Measurements from ENCODE around the gene E4F1. TPM values are rescaled to one million over a fixed set of nuclear protein-coding genes. Genes with fewer than 3 reads are reported as not detected.
"Not testable (repeated sequence)": the region's sequence is repeated elsewhere in the genome, so short reads cannot be mapped to it uniquely, and the experiment has no call there.

E4F1 gene
- total RNA-seq, 1 donor from 2014 or later: 21.0 TPM

DNA sequence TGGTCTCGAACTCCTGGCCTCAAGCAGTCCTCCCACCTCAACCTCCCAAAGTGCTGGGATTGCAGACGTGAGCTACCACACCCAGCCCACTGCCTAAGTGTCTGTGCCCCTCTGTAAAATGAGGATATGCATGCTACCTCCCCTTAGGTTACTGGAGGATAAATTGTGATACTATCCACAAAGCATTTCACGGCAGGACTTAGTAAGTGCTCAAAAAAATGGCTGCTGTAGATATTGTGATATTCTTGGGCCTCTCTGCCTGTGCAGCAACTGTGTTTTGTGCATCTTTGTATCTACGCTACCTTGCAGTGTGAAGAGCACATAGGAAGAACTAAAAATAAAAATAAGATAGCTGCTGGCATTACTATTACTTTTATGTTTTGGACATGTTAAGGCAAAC lies 25.1 kb upstream of the E4F1 start:
- TF ChIP-seq, protein P1, sequence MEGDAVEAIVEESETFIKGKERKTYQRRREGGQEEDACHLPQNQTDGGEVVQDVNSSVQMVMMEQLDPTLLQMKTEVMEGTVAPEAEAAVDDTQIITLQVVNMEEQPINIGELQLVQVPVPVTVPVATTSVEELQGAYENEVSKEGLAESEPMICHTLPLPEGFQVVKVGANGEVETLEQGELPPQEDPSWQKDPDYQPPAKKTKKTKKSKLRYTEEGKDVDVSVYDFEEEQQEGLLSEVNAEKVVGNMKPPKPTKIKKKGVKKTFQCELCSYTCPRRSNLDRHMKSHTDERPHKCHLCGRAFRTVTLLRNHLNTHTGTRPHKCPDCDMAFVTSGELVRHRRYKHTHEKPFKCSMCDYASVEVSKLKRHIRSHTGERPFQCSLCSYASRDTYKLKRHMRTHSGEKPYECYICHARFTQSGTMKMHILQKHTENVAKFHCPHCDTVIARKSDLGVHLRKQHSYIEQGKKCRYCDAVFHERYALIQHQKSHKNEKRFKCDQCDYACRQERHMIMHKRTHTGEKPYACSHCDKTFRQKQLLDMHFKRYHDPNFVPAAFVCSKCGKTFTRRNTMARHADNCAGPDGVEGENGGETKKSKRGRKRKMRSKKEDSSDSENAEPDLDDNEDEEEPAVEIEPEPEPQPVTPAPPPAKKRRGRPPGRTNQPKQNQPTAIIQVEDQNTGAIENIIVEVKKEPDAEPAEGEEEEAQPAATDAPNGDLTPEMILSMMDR (IDR thresholded peaks at IDR 0.05): no peak
- intact Hi-C loops (cut with DNase I): no loop called here
- DNase-seq (no peak), ATAC-seq (no peak)
- peaks cover 40% of the 10 kb centered on the region for H3K27me3 ChIP-seq (ENCODE audit: low read depth)
- no peaks in the 10 kb centered on the region for H3K36me3 ChIP-seq
- no peaks in the 10 kb centered on the region for H3K9me3 ChIP-seq
- H3K27ac ChIP-seq: no peak overlapping the region
- no peak overlapping the region for H3K4me3 ChIP-seq
- peaks cover 13% of the 10 kb centered on the region for H3K4me1 ChIP-seq

DNA sequence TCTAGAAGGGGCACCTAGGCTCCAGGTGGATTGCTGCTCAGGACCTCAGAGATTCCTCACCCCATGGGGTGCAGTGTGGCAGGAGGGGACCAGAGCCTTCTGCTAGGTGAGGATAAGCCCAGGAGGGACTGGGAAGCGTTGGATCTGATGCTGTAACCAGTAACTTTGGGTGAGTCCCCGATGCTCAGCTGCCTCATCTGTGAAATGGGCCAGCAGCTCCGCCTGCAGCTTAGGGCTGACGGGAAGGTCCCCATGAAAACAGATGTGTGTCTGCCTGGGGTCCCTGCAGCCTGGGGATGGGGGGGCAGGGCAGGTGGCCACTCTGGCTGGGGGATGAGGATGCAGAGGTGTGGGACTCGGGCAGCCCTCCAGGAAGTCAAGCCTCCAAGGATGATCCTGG lies 24.3 kb upstream of the E4F1 start:
- no peaks in the 10 kb centered on the region for H3K36me3 ChIP-seq
- H3K4me3 ChIP-seq: no peak overlapping the region
- H3K27me3 ChIP-seq (ENCODE audit: low read depth): peaks cover 39% of the 10 kb centered on the region
- TF ChIP-seq, protein P1 (IDR thresholded peaks at IDR 0.05): no peak
- DNase-seq (no peak), ATAC-seq (no peak)
- no peak overlapping the region for H3K27ac ChIP-seq
- no peaks in the 10 kb centered on the region for H3K9me3 ChIP-seq
- intact Hi-C loops (cut with DNase I): no loop called here
- H3K4me1 ChIP-seq: peaks cover 13% of the 10 kb centered on the region

DNA sequence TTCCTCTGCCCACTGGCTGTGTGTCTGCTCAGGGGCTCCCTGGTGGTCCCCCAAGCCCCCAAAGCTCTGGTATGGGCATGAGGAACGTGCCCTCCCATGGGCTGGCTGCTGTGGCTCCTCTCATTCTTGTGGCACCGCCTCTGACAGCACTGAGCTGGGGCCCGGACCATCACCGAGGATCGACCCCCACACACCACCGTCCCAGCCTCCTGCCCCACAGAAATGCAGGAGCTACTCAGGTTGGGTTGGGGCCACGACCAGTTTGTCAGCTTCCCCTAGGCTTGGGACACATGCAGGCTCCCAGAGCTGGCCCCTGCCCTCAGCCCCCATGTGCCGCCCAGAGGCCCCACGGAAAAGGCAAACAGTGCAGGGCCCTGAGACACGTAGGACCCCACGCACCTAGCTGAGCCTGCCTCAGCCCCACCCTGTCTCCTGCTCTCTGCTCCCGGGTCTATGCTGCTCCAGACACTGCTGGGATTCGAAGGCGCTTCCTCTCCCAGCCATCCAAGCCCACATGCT lies 23.7 kb upstream of the E4F1 start:
- Histone ChIP-seq H3K9me3 (no peaks in the 10 kb centered on the region), H3K27ac (no peak overlapping the region), H3K27me3 (ENCODE audit: low read depth) (peaks cover 33% of the 10 kb centered on the region), H3K4me3 (no peak overlapping the region), H3K4me1 (peaks cover 17% of the 10 kb centered on the region), H3K36me3 (no peaks in the 10 kb centered on the region)
- intact Hi-C loops (cut with DNase I): no loop called here
- TF ChIP-seq, protein P1 (IDR thresholded peaks at IDR 0.05): no peak
- DNase-seq (no peak), ATAC-seq (no peak)

DNA sequence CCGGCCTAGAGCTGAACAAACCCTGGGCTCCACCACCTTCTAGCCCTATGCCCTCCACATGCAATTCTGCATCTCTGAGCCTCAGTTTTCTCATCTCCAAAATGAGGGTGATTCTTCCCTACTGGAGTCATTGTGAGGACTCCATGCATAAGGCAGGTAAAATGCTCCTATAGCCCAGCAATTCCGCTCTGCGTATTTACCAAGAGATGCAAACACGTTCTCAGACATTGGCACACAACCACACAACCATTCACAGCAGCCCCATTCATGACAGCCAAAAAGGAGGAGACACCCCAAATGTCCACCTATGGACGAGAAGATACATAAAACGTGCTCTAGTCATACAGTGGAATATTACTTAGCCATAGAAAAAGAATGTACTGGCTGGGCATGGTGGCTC lies 23.1 kb upstream of the E4F1 start:
- DNase-seq: no peak
- Histone ChIP-seq H3K36me3 (no peaks in the 10 kb centered on the region), H3K27ac (no peak overlapping the region), H3K9me3 (no peaks in the 10 kb centered on the region), H3K27me3 (ENCODE audit: low read depth) (peaks cover 26% of the 10 kb centered on the region), H3K4me3 (no peak overlapping the region), H3K4me1 (peaks cover 17% of the 10 kb centered on the region)
- TF ChIP-seq, protein P1 (IDR thresholded peaks at IDR 0.05): no peak
- no peak for ATAC-seq
- intact Hi-C loops (cut with DNase I): no loop called here

DNA sequence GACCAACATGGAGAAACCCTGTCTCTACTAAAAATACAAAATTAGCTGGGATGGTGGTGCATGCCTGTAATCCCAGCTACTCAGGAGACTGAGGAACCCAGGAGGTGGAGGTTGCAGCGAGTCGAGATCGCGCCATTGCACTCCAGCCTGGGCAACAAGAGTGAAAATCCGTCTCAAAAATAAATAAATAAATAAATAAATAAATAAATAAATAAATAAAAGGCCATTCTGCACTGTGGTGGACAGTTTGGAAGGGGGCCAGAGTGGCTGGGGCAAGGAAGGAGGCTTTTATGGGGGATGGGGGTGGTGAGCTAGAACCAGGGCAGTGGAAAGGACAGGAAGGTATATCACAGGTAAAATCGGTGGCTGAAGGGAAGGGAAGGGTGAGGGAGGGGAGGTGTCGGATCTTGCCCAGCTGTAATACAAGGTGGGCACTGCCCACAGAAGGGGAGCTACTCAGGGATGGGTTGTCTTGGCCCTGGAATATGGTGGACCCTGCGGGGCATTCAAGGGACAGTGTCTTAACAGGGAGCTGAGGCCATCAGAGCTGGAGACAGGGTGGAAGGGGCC lies 20.2 kb upstream of the E4F1 start:
- H3K27ac ChIP-seq; ATAC-seq; intact Hi-C loops (cut with DNase I): not testable (repeated sequence)

DNA sequence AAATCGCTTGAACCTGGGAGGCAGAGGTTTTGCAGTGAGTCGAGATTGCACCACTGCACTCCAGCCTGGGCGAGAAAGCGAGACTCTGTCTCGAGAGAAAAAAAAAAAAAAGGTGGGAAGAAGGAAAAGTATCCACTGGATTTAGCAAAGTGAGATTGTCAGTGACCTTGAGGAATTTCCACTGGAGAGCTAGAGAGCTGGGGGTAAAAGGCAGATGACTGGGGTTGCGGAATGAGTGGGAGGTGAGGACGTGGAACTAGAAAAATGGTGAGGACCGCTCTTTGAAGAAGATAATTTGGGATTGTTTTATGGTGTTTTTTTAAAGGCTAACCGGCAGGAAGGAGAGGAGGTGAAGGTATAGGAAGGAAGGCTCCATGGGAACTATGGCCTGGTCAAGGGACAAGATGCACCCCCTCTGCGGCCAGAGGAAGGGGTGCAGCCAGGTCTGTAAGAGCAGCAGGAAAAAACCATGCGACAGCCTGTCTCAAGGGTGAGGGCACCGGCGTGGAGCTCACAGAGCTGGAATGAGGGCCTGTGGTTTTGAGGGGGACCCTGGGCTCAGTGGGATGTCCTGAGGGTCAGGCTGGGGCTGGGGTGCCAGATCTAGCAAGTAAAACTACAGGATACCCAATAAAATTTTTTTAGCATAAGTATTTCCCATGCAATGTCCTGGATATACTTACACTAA lies 18.8 kb upstream of the E4F1 start:
- Histone ChIP-seq H3K36me3 (peaks cover 29% of the 10 kb centered on the region), H3K27me3 (ENCODE audit: low read depth) (no peaks in the 10 kb centered on the region), H3K4me1 (peaks cover 23% of the 10 kb centered on the region), H3K9me3 (no peaks in the 10 kb centered on the region), H3K27ac (peak overlapping the region; percentile 99), H3K4me3 (peak overlapping the region; percentile 86)
- DNase-seq (peak; percentile 53), ATAC-seq (no peak)
- intact Hi-C loops (cut with DNase I): no loop called here
- TF ChIP-seq, protein P1 (IDR thresholded peaks at IDR 0.05): no peak

More for the DNA sequence above, 20.2 kb upstream of the E4F1 start:
- H3K4me3 ChIP-seq; H3K27me3 ChIP-seq (ENCODE audit: low read depth); DNase-seq; H3K9me3 ChIP-seq: not testable (repeated sequence)
- H3K36me3 ChIP-seq: peaks cover 15% of the 10 kb centered on the region
- H3K4me1 ChIP-seq: peaks cover 23% of the 10 kb centered on the region

Measured in lower lobe of right lung (tissue), 2 donors.